ENCODE data around the gene PNP. TPM values are rescaled to one million over a fixed set of nuclear protein-coding genes. Genes with fewer than 3 reads are reported as not detected.

PNP gene
- polyA plus RNA-seq, 1 donor from 2014 or later = 12.6 TPM

DNA sequence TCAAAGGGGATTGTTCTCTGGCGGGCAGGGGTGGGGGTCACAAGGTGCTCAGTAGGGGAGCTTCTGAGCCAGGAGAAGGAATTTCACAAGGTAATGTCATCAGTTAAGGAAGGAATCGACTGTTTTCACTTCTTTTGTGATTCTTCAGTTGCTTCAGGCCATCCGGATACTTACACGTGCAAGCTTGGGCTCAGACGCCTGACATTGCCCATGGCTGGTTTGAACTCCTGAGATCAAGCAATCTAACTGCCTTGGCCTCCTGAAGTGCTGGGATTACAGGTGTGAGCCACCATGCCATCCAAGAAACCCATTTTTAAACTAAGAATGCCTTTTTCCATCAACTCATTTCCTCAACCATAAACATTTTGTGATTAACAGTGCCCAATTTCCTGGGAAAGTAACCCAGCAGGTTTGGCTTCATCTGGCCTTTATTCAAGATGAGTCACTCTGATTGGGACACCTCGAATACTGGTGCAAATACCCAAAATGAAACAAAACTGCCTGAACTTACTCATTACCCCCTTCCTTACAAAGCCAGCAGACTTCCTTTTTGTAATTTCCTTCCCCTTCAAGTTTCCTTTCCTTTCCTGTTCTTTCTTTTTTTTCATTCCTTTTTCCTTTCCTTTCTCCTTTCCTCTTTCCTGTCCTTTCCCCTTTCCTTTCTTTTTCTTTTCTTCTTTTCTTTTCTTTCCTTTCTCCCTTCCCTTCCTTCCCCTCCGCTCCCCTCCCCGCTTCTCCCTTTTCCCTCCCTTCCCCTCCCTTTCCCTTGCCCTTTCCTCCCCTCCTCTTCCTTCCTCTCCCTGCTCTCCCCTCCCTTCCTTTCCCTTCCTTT lies 25.9 kb downstream of the PNP start:
- TF ChIP-seq RAD21 (conservative IDR thresholded peaks at IDR 0.05) (no peak), SMC3 (conservative IDR thresholded peaks at IDR 0.05; ENCODE audit: poor library complexity) (no peak), TAF1 (IDR thresholded peaks at IDR 0.05; ENCODE audit: low read depth) (no peak), MXI1 (conservative IDR thresholded peaks at IDR 0.05; ENCODE audit: poor library complexity, severe bottlenecking) (no peak), EZH2 (IDR thresholded peaks at IDR 0.05; ENCODE audit: borderline replicate concordance, insufficient read depth, low read length, poor library complexity, severe bottlenecking) (no peak), POLR2AphosphoS5 (IDR thresholded peaks at IDR 0.05) (no peak)
- TF ChIP-seq, protein P1, sequence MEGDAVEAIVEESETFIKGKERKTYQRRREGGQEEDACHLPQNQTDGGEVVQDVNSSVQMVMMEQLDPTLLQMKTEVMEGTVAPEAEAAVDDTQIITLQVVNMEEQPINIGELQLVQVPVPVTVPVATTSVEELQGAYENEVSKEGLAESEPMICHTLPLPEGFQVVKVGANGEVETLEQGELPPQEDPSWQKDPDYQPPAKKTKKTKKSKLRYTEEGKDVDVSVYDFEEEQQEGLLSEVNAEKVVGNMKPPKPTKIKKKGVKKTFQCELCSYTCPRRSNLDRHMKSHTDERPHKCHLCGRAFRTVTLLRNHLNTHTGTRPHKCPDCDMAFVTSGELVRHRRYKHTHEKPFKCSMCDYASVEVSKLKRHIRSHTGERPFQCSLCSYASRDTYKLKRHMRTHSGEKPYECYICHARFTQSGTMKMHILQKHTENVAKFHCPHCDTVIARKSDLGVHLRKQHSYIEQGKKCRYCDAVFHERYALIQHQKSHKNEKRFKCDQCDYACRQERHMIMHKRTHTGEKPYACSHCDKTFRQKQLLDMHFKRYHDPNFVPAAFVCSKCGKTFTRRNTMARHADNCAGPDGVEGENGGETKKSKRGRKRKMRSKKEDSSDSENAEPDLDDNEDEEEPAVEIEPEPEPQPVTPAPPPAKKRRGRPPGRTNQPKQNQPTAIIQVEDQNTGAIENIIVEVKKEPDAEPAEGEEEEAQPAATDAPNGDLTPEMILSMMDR (IDR thresholded peaks at IDR 0.05; ENCODE audit: poor library complexity, severe bottlenecking) = no peak
- TF ChIP-seq, protein P2, sequence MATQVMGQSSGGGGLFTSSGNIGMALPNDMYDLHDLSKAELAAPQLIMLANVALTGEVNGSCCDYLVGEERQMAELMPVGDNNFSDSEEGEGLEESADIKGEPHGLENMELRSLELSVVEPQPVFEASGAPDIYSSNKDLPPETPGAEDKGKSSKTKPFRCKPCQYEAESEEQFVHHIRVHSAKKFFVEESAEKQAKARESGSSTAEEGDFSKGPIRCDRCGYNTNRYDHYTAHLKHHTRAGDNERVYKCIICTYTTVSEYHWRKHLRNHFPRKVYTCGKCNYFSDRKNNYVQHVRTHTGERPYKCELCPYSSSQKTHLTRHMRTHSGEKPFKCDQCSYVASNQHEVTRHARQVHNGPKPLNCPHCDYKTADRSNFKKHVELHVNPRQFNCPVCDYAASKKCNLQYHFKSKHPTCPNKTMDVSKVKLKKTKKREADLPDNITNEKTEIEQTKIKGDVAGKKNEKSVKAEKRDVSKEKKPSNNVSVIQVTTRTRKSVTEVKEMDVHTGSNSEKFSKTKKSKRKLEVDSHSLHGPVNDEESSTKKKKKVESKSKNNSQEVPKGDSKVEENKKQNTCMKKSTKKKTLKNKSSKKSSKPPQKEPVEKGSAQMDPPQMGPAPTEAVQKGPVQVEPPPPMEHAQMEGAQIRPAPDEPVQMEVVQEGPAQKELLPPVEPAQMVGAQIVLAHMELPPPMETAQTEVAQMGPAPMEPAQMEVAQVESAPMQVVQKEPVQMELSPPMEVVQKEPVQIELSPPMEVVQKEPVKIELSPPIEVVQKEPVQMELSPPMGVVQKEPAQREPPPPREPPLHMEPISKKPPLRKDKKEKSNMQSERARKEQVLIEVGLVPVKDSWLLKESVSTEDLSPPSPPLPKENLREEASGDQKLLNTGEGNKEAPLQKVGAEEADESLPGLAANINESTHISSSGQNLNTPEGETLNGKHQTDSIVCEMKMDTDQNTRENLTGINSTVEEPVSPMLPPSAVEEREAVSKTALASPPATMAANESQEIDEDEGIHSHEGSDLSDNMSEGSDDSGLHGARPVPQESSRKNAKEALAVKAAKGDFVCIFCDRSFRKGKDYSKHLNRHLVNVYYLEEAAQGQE (IDR thresholded peaks at IDR 0.05; ENCODE audit: borderline replicate concordance) = no peak
- Histone ChIP-seq H3K27ac (ENCODE audit: low read length) (no peak overlapping the region), H3K79me2 (replicated peaks; ENCODE audit: insufficient read depth, low read length) (no peaks in the 10 kb centered on the region)

DNA sequence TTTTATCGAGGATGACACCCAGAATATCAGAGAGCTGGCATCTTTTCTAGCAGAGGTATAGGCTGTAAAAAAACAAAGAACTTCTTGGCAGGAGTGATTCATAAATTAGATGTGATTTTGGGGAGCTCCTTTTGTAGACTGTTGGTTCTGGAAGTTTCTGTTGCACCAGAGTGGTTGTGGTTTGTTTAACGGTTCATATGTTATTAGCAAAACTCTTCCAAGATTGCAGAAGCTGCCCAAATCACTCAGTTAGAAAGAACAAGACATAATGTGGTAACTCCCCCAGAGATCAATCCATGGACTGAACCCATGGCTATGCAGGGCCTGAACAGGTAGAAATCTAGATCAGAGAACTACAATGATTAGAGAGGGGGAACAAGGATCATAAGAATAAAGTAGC lies 29.4 kb downstream of the PNP start:
- no peaks in the 10 kb centered on the region for H3K79me2 ChIP-seq (replicated peaks; ENCODE audit: insufficient read depth, low read length)
- no peaks in the 10 kb centered on the region for H3F3A ChIP-seq (ENCODE audit: insufficient read depth, low read length, poor library complexity, severe bottlenecking)
- H3K9ac ChIP-seq (ENCODE audit: low read length) = no peak overlapping the region
- no peaks in the 10 kb centered on the region for H3K36me3 ChIP-seq (ENCODE audit: insufficient read depth, low read length)
- H3K27ac ChIP-seq (ENCODE audit: low read length) = no peak overlapping the region
- no peaks in the 10 kb centered on the region for H3K9me2 ChIP-seq (ENCODE audit: insufficient read depth, low read length)
- no peak overlapping the region for H3K4me2 ChIP-seq (ENCODE audit: low read length)
- H4K20me1 ChIP-seq (ENCODE audit: insufficient read depth) = no peaks in the 10 kb centered on the region
- TF ChIP-seq, protein P2 (IDR thresholded peaks at IDR 0.05; ENCODE audit: borderline replicate concordance) = no peak
- no peaks in the 10 kb centered on the region for H3K27me3 ChIP-seq (ENCODE audit: insufficient read depth, low read depth, low read length)
- no peak overlapping the region for H2AFZ ChIP-seq (ENCODE audit: low read depth, low read length)
- H3K4me3 ChIP-seq (ENCODE audit: low read length) = no peak overlapping the region
- H3K9me3 ChIP-seq (ENCODE audit: low read length) = no peaks in the 10 kb centered on the region

More for the DNA sequence above, 25.9 kb downstream of the PNP start:
- no peaks in the 10 kb centered on the region for H3K9me3 ChIP-seq (ENCODE audit: low read length)
- no peaks in the 10 kb centered on the region for H4K20me1 ChIP-seq (ENCODE audit: insufficient read depth)
- no peaks in the 10 kb centered on the region for H3K27me3 ChIP-seq (ENCODE audit: insufficient read depth, low read depth, low read length)
- H3F3A ChIP-seq (ENCODE audit: insufficient read depth, low read length, poor library complexity, severe bottlenecking) = no peaks in the 10 kb centered on the region
- H2AFZ ChIP-seq (ENCODE audit: low read depth, low read length) = no peak overlapping the region
- no peak overlapping the region for H3K4me3 ChIP-seq (ENCODE audit: low read length)
- H3K4me2 ChIP-seq (ENCODE audit: low read length) = no peak overlapping the region
- no peaks in the 10 kb centered on the region for H3K36me3 ChIP-seq (ENCODE audit: insufficient read depth, low read length)
- H3K9me2 ChIP-seq (ENCODE audit: insufficient read depth, low read length) = no peaks in the 10 kb centered on the region
- no peak overlapping the region for H3K9ac ChIP-seq (ENCODE audit: low read length)

All from neural cell (in vitro differentiated cells).